HG03103 (cell line): ENCODE measurements around the gene BRSK2.
"Not testable (repeated sequence)": the region's sequence is repeated elsewhere in the genome, so short reads cannot be mapped to it uniquely, and the experiment has no call there.

Experiments used
- ATAC-seq: cut with Tn5 transposase; IDR thresholded peaks from one replicate; pipeline ENCODE4 v1.9.1; 2021; ENCODE audit warnings: low read depth; ENCODE audit not compliant: unreplicated experiment

Gene BRSK2

GRCh38 chr11:1389932-1390568 is at the start of gene BRSK2:
BRSK2 (plus strand) TSS chr11:1389934; CDS start chr11:1390285, 351 bp downstream.
- no peak for ATAC-seq

GRCh38 chr11:1340111-1340510 is 49.6 kb upstream of the BRSK2 start:
- ATAC-seq, result no peak

GRCh38 chr11:1341226-1341625 is 48.5 kb upstream of the BRSK2 start:
- not testable (repeated sequence) for ATAC-seq

GRCh38 chr11:1341928-1342524 is 47.7 kb upstream of the BRSK2 start:
- no peak for ATAC-seq

GRCh38 chr11:1342946-1343345 is 46.8 kb upstream of the BRSK2 start:
- no peak for ATAC-seq

- ATAC-seq, result no peak
These were observed 46.2 kb upstream of the BRSK2 start for GRCh38 chr11:1343391-1344055.

- no peak for ATAC-seq
These were observed 45.6 kb upstream of the BRSK2 start for GRCh38 chr11:1344056-1344635.

GRCh38 chr11:1345737-1346513 is 43.8 kb upstream of the BRSK2 start:
- no peak for ATAC-seq

- ATAC-seq, result no peak
These were observed 42.9 kb upstream of the BRSK2 start for GRCh38 chr11:1346669-1347390.

- not testable (repeated sequence) for ATAC-seq
These were observed 42.2 kb upstream of the BRSK2 start for GRCh38 chr11:1347411-1347999.

- ATAC-seq, result no peak
These were observed 41.5 kb upstream of the BRSK2 start for GRCh38 chr11:1348146-1348795.

- ATAC-seq, result no peak
These were observed 40.9 kb upstream of the BRSK2 start for GRCh38 chr11:1348796-1349326.

- ATAC-seq, result no peak
These were observed 40.2 kb upstream of the BRSK2 start for GRCh38 chr11:1349327-1350041.

- ATAC-seq, result no peak
These were observed 39.5 kb upstream of the BRSK2 start for GRCh38 chr11:1350086-1350725.

GRCh38 chr11:1351278-1351937 is 38.3 kb upstream of the BRSK2 start:
- ATAC-seq, result no peak

GRCh38 chr11:1352696-1353382 is 36.9 kb upstream of the BRSK2 start:
- ATAC-seq, result no peak
